Caco-2 (cell line): ENCODE measurements around the gene DLGAP5. TPM values are rescaled to one million over a fixed set of nuclear protein-coding genes. Genes with fewer than 3 reads are reported as not detected.

ENCODE experiments used
- BruUV-seq: library from RNA; stranded (reverse); fragments of 400-500 nt; replicated peaks from 2 replicates; lab custom pipeline; 2021; lab: Mats Ljungman, UMichigan
- CTCF ChIA-PET: fragments of 300-600 bp; sonication (Branson Sonifier 250); formaldehyde crosslinking; loops from one replicate; lab custom pipeline; 2022; ENCODE audit warnings: antibody characterized with exemption; lab: Charles Lee
- POLR2A ChIA-PET: fragments of 300-600 bp; sonication (Branson Sonifier 250); formaldehyde crosslinking; loops from one replicate; lab custom pipeline; 2022; ENCODE audit warnings: antibody characterized with exemption; lab: Charles Lee
- DNase-seq, 2 experiments: peaks; one replicate each; pipeline versions ENCODE4 v3.0.0 to v3.0.0-alpha.2; 2020 to 2022
- H3K27me3 ChIP-seq: replicated peaks from 2 replicates; pipeline ENCODE4 v1.6.0; 2011; ENCODE audit warnings: low read length; ENCODE audit not compliant: control insufficient read depth, insufficient read depth
- H3K36me3 ChIP-seq: 2 replicates; pipeline ENCODE4 v1.5.1; 2011; ENCODE audit warnings: low read length; ENCODE audit not compliant: control insufficient read depth, insufficient read depth
- H3K4me1 ChIP-seq: fragments of 250-450 bp; sonication (Bioruptor Pico); 2 replicates; pipeline ENCODE4 v1.5.1; 2020; ENCODE audit warnings: mild to moderate bottlenecking
- H3K4me3 ChIP-seq: 2 replicates; pipeline ENCODE4 v1.5.1; 2011; ENCODE audit warnings: low read depth, mild to moderate bottlenecking, control low read depth, low read length
- H3K9me3 ChIP-seq: fragments of 250-450 bp; sonication (Bioruptor Pico); 2 replicates; pipeline ENCODE4 v1.5.1; 2020; ENCODE audit warnings: mild to moderate bottlenecking, moderate library complexity
- H3K27ac Mint-ChIP-seq: one replicate; pipeline ENCODE4 v1.8.0; 2022; ENCODE audit warnings: mixed read lengths; ENCODE audit not compliant: unreplicated experiment
- H3K27me3 Mint-ChIP-seq: one replicate; pipeline ENCODE4 v1.8.0; 2022; ENCODE audit warnings: mixed read lengths; ENCODE audit not compliant: insufficient read depth, unreplicated experiment
- H3K36me3 Mint-ChIP-seq: one replicate; pipeline ENCODE4 v1.8.0; 2022; ENCODE audit warnings: mild to moderate bottlenecking, mixed read lengths; ENCODE audit not compliant: insufficient read depth, unreplicated experiment
- H3K4me1 Mint-ChIP-seq: one replicate; pipeline ENCODE4 v1.8.0; 2022; ENCODE audit warnings: low read depth, mixed read lengths; ENCODE audit not compliant: unreplicated experiment
- H3K4me3 Mint-ChIP-seq: one replicate; pipeline ENCODE4 v1.8.0; 2022; ENCODE audit warnings: mild to moderate bottlenecking, moderate library complexity, mixed read lengths; ENCODE audit not compliant: unreplicated experiment
- H3K9me3 Mint-ChIP-seq: one replicate; pipeline ENCODE4 v1.8.0; 2022; ENCODE audit warnings: mixed read lengths; ENCODE audit not compliant: unreplicated experiment
- intact Hi-C: fragments of 100-400 bp; cut with micrococcal nuclease; formaldehyde crosslinking; loops from one replicate; pipeline ENCODE4 v1.10.0; 2022; ENCODE audit not compliant: unreplicated experiment
- total RNA-seq: library from RNA; stranded (reverse); gene quantifications from 2 replicates; pipeline ENCODE4 v1.2.3, GENCODE V29; 2022
- TF ChIP-seq, protein P1 (sequence below), 2 experiments: fragments of 200-600 bp in 1 of 2; IDR thresholded peaks; 1 replicate in 1 of 2; 2 replicates in 1 of 2; pipeline versions ENCODE4 v1.5.1 to v1.8.0; 2011 to 2022; ENCODE audit warnings: antibody characterized with exemption in 1 of 2, control low read depth in 1 of 2, inconsistent platforms in 1 of 2, low read depth in 1 of 2, low read length in 1 of 2, mild to moderate bottlenecking in 1 of 2, moderate library complexity in 1 of 2; ENCODE audit not compliant: insufficient read depth in 1 of 2, severe bottlenecking in 1 of 2, unreplicated experiment in 1 of 2

Gene DLGAP5
- total RNA-seq, 1 experiment from 2014 or later: 54.1 TPM

DNA sequence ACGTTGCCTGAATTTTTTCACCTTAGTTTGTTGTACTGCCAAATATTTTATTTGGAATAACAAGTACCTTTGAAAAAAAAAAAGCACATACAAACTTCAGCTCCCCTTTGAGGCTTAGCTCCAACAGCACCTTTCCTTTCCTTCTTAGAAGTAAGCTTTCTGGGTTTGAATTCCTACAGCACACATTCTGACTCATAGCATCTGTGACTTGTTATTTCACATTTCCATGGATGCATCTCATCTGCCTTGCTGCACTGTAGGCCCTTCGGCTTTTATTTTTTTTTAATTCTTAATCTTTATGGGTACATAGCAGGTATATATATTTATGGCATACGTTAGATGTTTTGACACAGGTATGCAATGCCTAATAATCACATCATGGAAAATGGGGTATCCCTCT lies 55.1 kb downstream of the DLGAP5 start:
- H3K9me3 ChIP-seq: no peaks in the 10 kb centered on the region
- Mint-ChIP-seq H3K36me3 (peaks cover 94% of the 10 kb centered on the region), H3K9me3 (no peaks in the 10 kb centered on the region), H3K27me3 (no peaks in the 10 kb centered on the region), H3K4me1 (peaks cover 36% of the 10 kb centered on the region), H3K4me3 (no peak overlapping the region), H3K27ac (no peak overlapping the region)
- peaks cover 11% of the 10 kb centered on the region for H3K36me3 ChIP-seq
- no TSS peak for BruUV-seq
- no peak for DNase-seq
- ChIA-PET CTCF (interaction anchor here (0.6 kb wide), 1 partner anchor 72 kb away, joined by 4 read pairs; no protein-coding TSS in a partner anchor), POLR2A (no interaction called here)
- H3K4me1 ChIP-seq: peaks cover 20% of the 10 kb centered on the region
- no peak overlapping the region for H3K4me3 ChIP-seq
- TF ChIP-seq, protein P1, sequence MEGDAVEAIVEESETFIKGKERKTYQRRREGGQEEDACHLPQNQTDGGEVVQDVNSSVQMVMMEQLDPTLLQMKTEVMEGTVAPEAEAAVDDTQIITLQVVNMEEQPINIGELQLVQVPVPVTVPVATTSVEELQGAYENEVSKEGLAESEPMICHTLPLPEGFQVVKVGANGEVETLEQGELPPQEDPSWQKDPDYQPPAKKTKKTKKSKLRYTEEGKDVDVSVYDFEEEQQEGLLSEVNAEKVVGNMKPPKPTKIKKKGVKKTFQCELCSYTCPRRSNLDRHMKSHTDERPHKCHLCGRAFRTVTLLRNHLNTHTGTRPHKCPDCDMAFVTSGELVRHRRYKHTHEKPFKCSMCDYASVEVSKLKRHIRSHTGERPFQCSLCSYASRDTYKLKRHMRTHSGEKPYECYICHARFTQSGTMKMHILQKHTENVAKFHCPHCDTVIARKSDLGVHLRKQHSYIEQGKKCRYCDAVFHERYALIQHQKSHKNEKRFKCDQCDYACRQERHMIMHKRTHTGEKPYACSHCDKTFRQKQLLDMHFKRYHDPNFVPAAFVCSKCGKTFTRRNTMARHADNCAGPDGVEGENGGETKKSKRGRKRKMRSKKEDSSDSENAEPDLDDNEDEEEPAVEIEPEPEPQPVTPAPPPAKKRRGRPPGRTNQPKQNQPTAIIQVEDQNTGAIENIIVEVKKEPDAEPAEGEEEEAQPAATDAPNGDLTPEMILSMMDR (IDR thresholded peaks at IDR 0.05; ENCODE audit: insufficient read depth in 1 of 2, low read depth in 1 of 2, low read length in 1 of 2, severe bottlenecking in 1 of 2, unreplicated experiment in 1 of 2): no peak
- H3K27me3 ChIP-seq: no peaks in the 10 kb centered on the region
- intact Hi-C loops: no loop called here

DNA sequence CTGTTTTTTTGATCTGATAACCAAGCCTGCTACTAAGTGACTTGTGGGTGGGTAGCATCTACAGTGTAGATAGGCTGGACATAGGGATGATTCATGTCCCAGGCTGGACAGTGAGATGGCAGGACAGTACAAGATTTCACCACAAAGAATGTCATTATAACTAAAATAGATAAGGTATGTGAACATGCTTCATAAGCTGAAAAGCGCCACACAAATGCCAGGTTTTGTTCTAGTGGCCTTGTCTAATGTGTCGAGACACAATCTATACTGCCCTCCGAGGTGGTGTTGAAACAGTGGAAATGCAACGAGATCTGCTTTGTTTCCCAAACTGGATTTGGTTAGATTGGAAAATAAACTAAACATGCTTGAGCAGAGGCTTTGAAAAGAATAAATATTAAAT lies 58.0 kb downstream of the DLGAP5 start:
- intact Hi-C loops: loop anchor here (1.0 kb wide), 1 partner anchor 44 kb away; no protein-coding TSS in a partner anchor
- Mint-ChIP-seq H3K27me3 (no peaks in the 10 kb centered on the region), H3K27ac (no peak overlapping the region), H3K9me3 (no peaks in the 10 kb centered on the region), H3K36me3 (peaks cover 93% of the 10 kb centered on the region), H3K4me3 (no peak overlapping the region), H3K4me1 (peaks cover 27% of the 10 kb centered on the region)
- no TSS peak for BruUV-seq
- CTCF ChIA-PET: no interaction called here
- POLR2A ChIA-PET: no interaction called here
- Histone ChIP-seq H3K4me3 (no peak overlapping the region), H3K36me3 (peaks cover 2% of the 10 kb centered on the region), H3K27me3 (no peaks in the 10 kb centered on the region), H3K4me1 (peaks cover 29% of the 10 kb centered on the region), H3K9me3 (no peaks in the 10 kb centered on the region)
- DNase-seq: peak in 1 of 2 experiments; percentile 37
- TF ChIP-seq, protein P1 (IDR thresholded peaks at IDR 0.05; ENCODE audit: insufficient read depth in 1 of 2, low read depth in 1 of 2, low read length in 1 of 2, severe bottlenecking in 1 of 2, unreplicated experiment in 1 of 2): peak; percentile 25

DNA sequence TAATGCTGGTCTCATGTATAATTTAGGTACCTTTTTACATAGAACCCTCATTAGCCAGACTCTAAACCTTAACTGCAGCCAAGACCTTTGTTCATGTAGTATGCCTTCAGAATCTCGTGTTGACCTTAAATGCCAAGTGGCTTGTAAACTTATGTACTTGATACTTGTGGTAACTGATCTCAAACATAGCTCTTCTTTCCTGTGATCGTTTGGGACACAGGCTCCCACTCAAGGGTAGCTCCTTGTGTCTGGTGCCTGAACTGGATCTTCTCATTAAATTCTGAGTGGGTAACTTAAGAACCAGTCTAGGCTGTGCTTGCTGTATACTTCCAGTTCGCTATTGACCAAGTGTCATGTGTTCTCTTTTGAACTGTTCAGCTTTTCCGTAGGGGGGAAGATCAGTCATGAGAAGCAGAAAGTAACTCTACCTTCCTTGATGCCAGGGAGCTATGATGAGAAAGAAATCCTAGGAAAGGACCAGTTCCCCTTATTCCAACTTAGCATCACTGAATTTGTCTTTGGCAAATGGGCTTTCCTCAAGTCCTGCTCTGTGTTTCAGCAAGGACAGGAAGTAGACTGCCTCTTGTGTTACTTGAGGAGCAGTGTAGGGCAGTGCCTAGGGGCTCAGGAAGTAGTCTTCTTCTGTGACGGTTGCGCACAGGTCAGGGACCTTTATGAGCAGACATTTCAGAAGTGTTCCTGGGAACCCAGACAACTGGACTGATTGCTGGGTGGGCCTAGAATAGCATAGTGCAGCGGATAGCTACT lies 59.8 kb downstream of the DLGAP5 start:
- TF ChIP-seq, protein P1 (IDR thresholded peaks at IDR 0.05; ENCODE audit: insufficient read depth in 1 of 2, low read depth in 1 of 2, low read length in 1 of 2, severe bottlenecking in 1 of 2, unreplicated experiment in 1 of 2): no peak
- Mint-ChIP-seq H3K4me1 (peaks cover 19% of the 10 kb centered on the region), H3K27me3 (no peaks in the 10 kb centered on the region), H3K9me3 (no peaks in the 10 kb centered on the region), H3K27ac (no peak overlapping the region), H3K36me3 (peaks cover 75% of the 10 kb centered on the region), H3K4me3 (peak overlapping the region; percentile 89)
- POLR2A ChIA-PET: interaction anchor here (1.2 kb wide), 1 partner anchor 28 kb away, joined by 8 read pairs; no protein-coding TSS in a partner anchor
- Histone ChIP-seq H3K9me3 (no peaks in the 10 kb centered on the region), H3K27me3 (no peaks in the 10 kb centered on the region), H3K36me3 (peaks cover 2% of the 10 kb centered on the region; the same call in 1 of the 2 replicates), H3K4me3 (peak overlapping the region; percentile 96), H3K4me1 (peaks cover 47% of the 10 kb centered on the region)
- intact Hi-C loops: no loop called here
- CTCF ChIA-PET: interaction anchor here (0.7 to 1.1 kb wide), 3 partner anchors 8 to 22 kb away, joined by 3 read pairs; no protein-coding TSS in a partner anchor
- no TSS peak for BruUV-seq
- DNase-seq: no peak
